ENCODE measurements around the gene PARS2. TPM values are rescaled to one million over a fixed set of nuclear protein-coding genes. Genes with fewer than 3 reads are reported as not detected.

Gene PARS2
- total RNA-seq, 2 donors from 2014 or later = 2.8 to 3.1 TPM

DNA sequence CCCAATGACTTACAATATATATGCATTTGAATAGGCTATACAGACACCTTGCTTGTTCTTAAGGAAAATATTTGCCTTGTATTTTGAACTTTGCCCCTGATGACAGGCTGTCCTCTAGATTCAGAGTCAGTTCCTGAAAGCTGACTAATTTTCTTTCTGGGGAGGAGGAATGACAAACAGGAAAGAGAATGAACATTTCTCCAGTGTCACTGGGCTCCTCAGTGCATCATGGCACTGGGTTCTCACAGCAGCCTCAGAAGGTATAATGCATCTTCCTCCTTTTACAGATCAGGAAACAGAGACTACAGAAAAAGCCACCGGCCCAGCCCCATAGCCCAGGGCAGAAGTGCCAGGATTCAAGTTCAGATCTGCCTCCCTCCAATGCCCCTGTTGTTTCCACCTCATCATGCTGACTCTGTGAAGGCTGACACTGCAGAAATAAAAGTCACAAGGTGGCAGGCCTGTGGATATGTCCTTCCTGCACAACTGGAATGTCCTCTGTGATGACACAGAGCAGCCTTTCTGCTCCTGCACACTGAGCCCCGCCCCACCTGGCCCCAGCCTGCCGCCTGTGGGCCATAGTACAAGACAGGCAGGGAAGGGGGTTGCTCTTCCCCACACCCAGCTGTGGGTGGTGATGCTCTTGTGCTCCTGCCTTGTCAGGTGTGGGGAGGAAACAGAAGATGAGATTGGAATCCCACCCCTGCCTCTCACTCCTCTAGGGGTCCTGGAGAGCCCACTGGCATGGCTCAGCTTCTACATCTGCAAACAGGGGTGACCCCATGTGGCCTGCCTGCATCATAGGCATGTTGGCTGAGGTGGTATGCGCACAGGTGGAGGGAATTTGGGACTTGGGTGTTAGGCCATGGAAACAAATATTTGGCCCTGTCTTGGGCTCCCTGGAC lies 30.4 kb upstream of the PARS2 start:
- Histone ChIP-seq H3K36me3 (no peaks in the 10 kb centered on the region), H3K9me3 (peaks cover 5% of the 10 kb centered on the region), H3K4me3 (no peak overlapping the region), H3K27ac (no peak overlapping the region), H3K27me3 (replicated peaks; ENCODE audit: insufficient read depth) (no peaks in the 10 kb centered on the region), H3K4me1 (ENCODE audit: control insufficient read depth in 1 of 2, low read depth in 2 of 2) (no peaks in the 10 kb centered on the region)
- ATAC-seq (ENCODE audit: insufficient number of reproducible peaks, low FRiP score, low read depth) = no peak
- TF ChIP-seq, protein P1, sequence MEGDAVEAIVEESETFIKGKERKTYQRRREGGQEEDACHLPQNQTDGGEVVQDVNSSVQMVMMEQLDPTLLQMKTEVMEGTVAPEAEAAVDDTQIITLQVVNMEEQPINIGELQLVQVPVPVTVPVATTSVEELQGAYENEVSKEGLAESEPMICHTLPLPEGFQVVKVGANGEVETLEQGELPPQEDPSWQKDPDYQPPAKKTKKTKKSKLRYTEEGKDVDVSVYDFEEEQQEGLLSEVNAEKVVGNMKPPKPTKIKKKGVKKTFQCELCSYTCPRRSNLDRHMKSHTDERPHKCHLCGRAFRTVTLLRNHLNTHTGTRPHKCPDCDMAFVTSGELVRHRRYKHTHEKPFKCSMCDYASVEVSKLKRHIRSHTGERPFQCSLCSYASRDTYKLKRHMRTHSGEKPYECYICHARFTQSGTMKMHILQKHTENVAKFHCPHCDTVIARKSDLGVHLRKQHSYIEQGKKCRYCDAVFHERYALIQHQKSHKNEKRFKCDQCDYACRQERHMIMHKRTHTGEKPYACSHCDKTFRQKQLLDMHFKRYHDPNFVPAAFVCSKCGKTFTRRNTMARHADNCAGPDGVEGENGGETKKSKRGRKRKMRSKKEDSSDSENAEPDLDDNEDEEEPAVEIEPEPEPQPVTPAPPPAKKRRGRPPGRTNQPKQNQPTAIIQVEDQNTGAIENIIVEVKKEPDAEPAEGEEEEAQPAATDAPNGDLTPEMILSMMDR (IDR thresholded peaks at IDR 0.05) = no peak
- no peak for DNase-seq (ENCODE audit: low spot score)

DNA sequence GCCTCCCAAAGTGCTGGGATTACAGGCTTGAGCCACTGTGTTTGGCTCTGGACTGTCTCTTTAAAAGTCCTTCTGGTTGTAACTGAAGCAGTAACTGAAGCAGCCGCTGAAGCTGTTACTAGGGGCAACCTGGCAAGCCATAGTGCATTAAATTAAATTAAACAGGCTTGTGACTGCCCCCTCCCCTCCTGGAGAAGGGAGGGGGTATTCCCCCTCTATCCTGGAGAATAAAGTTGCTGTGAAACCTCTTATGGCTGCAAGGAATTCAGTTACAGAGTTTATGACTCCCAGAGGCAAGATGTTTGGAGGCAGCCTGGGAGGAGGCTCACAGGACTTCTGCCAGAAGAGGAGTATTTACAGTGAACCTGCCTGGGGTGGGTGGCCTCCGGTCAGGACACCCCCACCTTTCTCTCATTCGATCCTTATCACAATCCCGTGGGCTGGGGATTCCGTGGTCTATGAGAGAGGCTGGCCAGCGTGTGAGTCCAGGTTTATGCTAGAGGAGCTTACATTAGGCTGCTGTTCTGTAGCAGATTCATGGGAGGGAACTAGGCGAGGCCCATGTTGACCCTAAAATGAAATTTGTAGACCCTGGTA lies 28.5 kb upstream of the PARS2 start:
- Histone ChIP-seq H3K27ac (no peak overlapping the region), H3K9me3 (peaks cover 5% of the 10 kb centered on the region), H3K36me3 (no peaks in the 10 kb centered on the region), H3K27me3 (replicated peaks; ENCODE audit: insufficient read depth) (no peaks in the 10 kb centered on the region), H3K4me1 (ENCODE audit: control insufficient read depth in 1 of 2, low read depth in 2 of 2) (no peaks in the 10 kb centered on the region), H3K4me3 (no peak overlapping the region)
- ATAC-seq (ENCODE audit: insufficient number of reproducible peaks, low FRiP score, low read depth) = no peak
- TF ChIP-seq, protein P1 (IDR thresholded peaks at IDR 0.05) = no peak
- no peak for DNase-seq (ENCODE audit: low spot score)

DNA sequence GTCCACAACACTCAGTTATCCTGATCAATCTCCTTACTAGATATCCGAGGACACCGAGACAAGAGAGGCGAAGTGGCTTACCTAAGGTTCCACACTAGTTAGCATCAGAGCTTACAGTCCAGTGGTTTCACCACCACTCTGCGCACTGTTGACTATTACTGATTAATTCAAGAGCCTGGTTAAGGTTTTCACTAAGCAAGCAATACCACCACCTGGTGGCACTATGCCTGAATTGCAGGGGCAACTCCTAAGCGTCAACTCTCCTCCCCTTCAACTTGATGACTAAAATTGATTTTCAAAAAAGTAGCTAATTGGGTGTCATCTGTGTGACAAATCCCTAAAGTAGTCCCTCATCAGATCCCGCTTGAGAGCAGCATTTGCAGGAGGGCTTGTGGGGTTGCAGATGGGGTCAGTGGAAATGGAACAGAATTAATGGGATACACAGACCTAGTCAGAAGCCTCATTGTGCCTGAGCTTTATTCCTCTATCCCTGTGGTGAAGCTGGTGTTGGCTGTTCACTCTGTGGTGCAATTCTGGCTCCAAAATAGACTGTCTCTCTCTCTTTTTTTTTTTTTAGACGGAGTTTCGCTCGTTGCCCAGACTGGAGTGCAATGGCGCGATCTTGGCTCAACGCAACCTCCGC lies 27.7 kb upstream of the PARS2 start:
- no peak for DNase-seq (ENCODE audit: low spot score)
- Histone ChIP-seq H3K36me3 (no peaks in the 10 kb centered on the region), H3K4me1 (ENCODE audit: control insufficient read depth in 1 of 2, low read depth in 2 of 2) (no peaks in the 10 kb centered on the region), H3K27me3 (replicated peaks; ENCODE audit: insufficient read depth) (no peaks in the 10 kb centered on the region), H3K9me3 (peaks cover 5% of the 10 kb centered on the region), H3K27ac (no peak overlapping the region), H3K4me3 (no peak overlapping the region)
- TF ChIP-seq, protein P1 (IDR thresholded peaks at IDR 0.05) = peak; percentile 24
- no peak for ATAC-seq (ENCODE audit: insufficient number of reproducible peaks, low FRiP score, low read depth)

DNA sequence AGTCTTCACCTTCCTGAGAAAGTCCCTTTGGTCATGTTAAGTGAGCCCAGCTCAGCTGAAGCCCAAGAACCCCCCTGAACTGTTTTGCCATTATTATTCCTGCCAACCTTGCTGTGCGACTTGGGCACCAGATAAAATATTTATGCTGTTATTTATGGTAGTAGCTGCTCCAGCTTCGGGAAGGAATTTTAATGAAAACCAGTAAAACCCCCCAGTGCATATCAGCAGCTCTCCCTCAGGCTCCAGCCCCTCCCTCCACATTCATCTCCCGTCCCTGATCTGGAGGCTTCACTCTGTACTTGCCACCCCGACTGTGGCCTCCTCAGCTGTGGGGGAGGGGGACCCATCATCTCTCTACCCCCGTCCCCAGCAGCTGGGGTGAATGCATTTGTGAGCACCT lies 24.1 kb upstream of the PARS2 start:
- ATAC-seq (ENCODE audit: insufficient number of reproducible peaks, low FRiP score, low read depth) (no peak), DNase-seq (ENCODE audit: low spot score) (no peak)

More for the DNA sequence above, 24.1 kb upstream of the PARS2 start:
- no peaks in the 10 kb centered on the region for H3K4me1 ChIP-seq (ENCODE audit: control insufficient read depth in 1 of 2, low read depth in 2 of 2)
- no peak overlapping the region for H3K27ac ChIP-seq
- no peaks in the 10 kb centered on the region for H3K36me3 ChIP-seq
- H3K9me3 ChIP-seq = peaks cover 5% of the 10 kb centered on the region
- no peaks in the 10 kb centered on the region for H3K27me3 ChIP-seq (replicated peaks; ENCODE audit: insufficient read depth)
- TF ChIP-seq, protein P1 (IDR thresholded peaks at IDR 0.05) = no peak
- no peak overlapping the region for H3K4me3 ChIP-seq
